Osteocyte (in vitro differentiated cells): ENCODE measurements around the gene GLTPD2. TPM values are rescaled to one million over a fixed set of nuclear protein-coding genes. Genes with fewer than 3 reads are reported as not detected.

Experiments used
- DNase-seq: peaks from one replicate; pipeline ENCODE4 v3.0.0; 2021; ENCODE audit warnings: mixed read lengths; ENCODE audit not compliant: unreplicated experiment; ENCODE audit errors: extremely low spot score
- H3K27ac Mint-ChIP-seq: one replicate; pipeline ENCODE4 v1.8.0; 2021; ENCODE audit warnings: mild to moderate bottlenecking, mixed read lengths; ENCODE audit not compliant: unreplicated experiment
- H3K27me3 Mint-ChIP-seq: one replicate; pipeline ENCODE4 v1.8.0; 2021; ENCODE audit warnings: mixed read lengths; ENCODE audit not compliant: unreplicated experiment
- H3K36me3 Mint-ChIP-seq: one replicate; pipeline ENCODE4 v1.8.0; 2021; ENCODE audit warnings: mixed read lengths; ENCODE audit not compliant: unreplicated experiment
- H3K4me1 Mint-ChIP-seq: one replicate; pipeline ENCODE4 v1.8.0; 2021; ENCODE audit warnings: mixed read lengths; ENCODE audit not compliant: unreplicated experiment
- H3K4me3 Mint-ChIP-seq: one replicate; pipeline ENCODE4 v1.8.0; 2021; ENCODE audit warnings: mild to moderate bottlenecking, moderate library complexity, mixed read lengths; ENCODE audit not compliant: unreplicated experiment
- H3K9me3 Mint-ChIP-seq: one replicate; pipeline ENCODE4 v1.8.0; 2021; ENCODE audit warnings: mixed read lengths; ENCODE audit not compliant: unreplicated experiment
- total RNA-seq: library from RNA; stranded (reverse); gene quantifications from 2 replicates; pipeline ENCODE4 v1.2.1, GENCODE V29; 2021
- TF ChIP-seq, protein P1 (sequence below): fragments of 200-600 bp; sonication (generic); IDR thresholded peaks from 2 replicates; pipeline ENCODE4 v1.5.0; 2021; ENCODE audit warnings: antibody characterized with exemption, mild to moderate bottlenecking, moderate library complexity

The GLTPD2 gene
- total RNA-seq, 1 donor from 2014 or later = not detected

DNA sequence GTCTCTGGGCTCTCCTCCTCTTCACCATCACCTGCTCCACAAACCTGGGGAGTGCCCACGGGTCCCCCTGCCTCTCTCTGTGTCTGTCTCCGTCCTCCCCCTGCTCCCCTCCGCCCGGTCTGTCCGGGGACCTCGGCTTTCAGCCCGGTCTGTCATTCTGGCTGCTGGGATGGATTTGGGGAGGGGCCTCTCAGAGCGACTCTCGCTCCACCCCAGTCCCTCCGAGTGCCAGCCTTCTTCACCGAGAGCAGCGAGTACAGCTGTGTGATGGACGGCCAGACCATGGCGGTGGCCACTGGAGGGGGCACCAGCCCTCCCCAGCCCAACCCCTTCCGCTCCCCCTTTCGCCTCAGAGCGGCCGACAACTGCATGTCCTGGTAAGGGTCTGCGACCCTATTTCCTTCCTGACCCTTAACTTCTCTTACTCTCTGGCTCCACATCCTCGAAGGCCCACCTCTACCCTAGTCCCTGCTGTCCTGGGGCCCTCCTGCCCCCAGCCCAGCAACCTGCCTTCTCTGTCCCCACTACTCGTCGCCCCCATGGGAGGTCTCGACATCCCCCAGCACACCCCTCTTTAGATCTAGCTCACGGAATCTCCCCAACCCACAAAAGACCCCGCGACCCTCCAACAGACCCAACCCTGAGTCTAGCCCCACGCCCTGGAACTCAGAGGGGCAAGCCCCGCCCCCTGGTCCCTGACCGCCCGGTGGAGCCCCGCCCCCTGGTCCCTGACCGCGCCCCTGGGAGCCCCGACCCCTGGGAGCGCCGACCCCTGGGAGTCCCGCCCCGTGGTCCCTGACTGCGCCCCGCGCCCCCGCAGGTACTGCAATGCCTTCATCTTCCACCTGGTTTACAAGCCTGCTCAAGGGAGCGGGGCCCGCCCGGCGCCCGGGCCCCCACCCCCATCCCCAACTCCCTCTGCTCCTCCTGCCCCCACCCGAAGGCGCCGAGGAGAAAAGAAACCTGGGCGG, 43.5 kb upstream of the GLTPD2 start:
- no peak overlapping the region for H3K27ac Mint-ChIP-seq

DNA sequence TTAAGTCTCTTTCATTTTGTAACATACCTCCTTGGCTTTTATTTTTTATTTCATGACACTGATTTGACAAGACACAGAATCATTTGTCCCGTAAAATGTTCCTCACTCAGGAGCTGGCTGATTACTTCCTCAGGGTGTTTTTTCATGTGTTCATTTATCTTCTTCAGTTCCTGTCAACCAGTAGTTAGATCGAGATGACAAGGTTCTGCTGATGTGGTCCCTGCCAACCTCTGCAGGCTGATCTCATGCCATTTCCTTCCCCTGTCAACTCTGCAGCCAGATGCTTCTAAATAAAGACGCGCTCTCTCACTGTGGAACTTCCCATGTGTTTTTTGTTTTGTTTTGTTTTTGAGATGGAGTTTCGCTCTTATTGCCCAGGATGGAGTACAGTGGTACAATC, 40.9 kb upstream of the GLTPD2 start:
- Mint-ChIP-seq H3K4me1 (peaks cover 5% of the 10 kb centered on the region), H3K9me3 (no peaks in the 10 kb centered on the region), H3K36me3 (no peaks in the 10 kb centered on the region), H3K27me3 (peaks cover 54% of the 10 kb centered on the region), H3K27ac (no peak overlapping the region), H3K4me3 (no peak overlapping the region)
- DNase-seq = no peak
- TF ChIP-seq, protein P1, sequence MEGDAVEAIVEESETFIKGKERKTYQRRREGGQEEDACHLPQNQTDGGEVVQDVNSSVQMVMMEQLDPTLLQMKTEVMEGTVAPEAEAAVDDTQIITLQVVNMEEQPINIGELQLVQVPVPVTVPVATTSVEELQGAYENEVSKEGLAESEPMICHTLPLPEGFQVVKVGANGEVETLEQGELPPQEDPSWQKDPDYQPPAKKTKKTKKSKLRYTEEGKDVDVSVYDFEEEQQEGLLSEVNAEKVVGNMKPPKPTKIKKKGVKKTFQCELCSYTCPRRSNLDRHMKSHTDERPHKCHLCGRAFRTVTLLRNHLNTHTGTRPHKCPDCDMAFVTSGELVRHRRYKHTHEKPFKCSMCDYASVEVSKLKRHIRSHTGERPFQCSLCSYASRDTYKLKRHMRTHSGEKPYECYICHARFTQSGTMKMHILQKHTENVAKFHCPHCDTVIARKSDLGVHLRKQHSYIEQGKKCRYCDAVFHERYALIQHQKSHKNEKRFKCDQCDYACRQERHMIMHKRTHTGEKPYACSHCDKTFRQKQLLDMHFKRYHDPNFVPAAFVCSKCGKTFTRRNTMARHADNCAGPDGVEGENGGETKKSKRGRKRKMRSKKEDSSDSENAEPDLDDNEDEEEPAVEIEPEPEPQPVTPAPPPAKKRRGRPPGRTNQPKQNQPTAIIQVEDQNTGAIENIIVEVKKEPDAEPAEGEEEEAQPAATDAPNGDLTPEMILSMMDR = no peak

More for the DNA sequence above, 43.5 kb upstream of the GLTPD2 start:
- H3K27me3 Mint-ChIP-seq = peaks cover 39% of the 10 kb centered on the region
- no peaks in the 10 kb centered on the region for H3K9me3 Mint-ChIP-seq
- TF ChIP-seq, protein P1 = no peak
- H3K4me1 Mint-ChIP-seq = peaks cover 7% of the 10 kb centered on the region
- H3K36me3 Mint-ChIP-seq = no peaks in the 10 kb centered on the region
- DNase-seq = no peak
- H3K4me3 Mint-ChIP-seq = peak overlapping the region; percentile 23

DNA sequence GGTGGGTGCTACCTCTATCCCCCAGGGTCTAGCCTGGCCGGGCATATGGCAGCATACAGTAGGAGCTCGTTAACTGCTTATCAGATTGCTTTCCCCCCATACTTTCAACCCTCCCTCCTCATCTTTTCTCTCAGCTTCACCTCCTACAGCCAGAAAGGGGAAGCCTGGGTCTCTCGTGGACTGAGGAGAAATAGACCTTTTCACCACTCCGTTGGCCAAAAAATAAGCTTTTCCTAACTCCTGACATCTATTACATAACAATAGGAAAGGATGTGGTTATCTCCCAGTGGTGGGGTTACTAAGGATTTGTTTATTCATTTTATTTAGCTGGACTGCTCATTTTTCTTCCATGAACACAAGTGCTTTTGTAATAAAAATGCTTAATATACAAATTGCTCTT, 40.1 kb upstream of the GLTPD2 start:
- H3K4me3 Mint-ChIP-seq = no peak overlapping the region
- no peak overlapping the region for H3K27ac Mint-ChIP-seq
- no peaks in the 10 kb centered on the region for H3K9me3 Mint-ChIP-seq
- H3K36me3 Mint-ChIP-seq = no peaks in the 10 kb centered on the region
- TF ChIP-seq, protein P1 = no peak
- peaks cover 5% of the 10 kb centered on the region for H3K4me1 Mint-ChIP-seq
- DNase-seq = no peak
- peaks cover 56% of the 10 kb centered on the region for H3K27me3 Mint-ChIP-seq

- TF ChIP-seq, protein P1 = no peak
- no peaks in the 10 kb centered on the region for H3K4me1 Mint-ChIP-seq
- H3K36me3 Mint-ChIP-seq = no peaks in the 10 kb centered on the region
- H3K27me3 Mint-ChIP-seq = peaks cover 61% of the 10 kb centered on the region
- H3K9me3 Mint-ChIP-seq = no peaks in the 10 kb centered on the region
- H3K4me3 Mint-ChIP-seq = no peak overlapping the region
- H3K27ac Mint-ChIP-seq = no peak overlapping the region
- DNase-seq = no peak
Measured at GRCh38 chr17:4750606-4751005, 38.2 kb upstream of the GLTPD2 start.

- Mint-ChIP-seq H3K4me1 (no peaks in the 10 kb centered on the region), H3K27me3 (peaks cover 55% of the 10 kb centered on the region), H3K4me3 (no peak overlapping the region), H3K27ac (no peak overlapping the region), H3K36me3 (no peaks in the 10 kb centered on the region), H3K9me3 (no peaks in the 10 kb centered on the region)
- TF ChIP-seq, protein P1 = no peak
- DNase-seq = no peak
Measured at GRCh38 chr17:4751932-4752331, 36.8 kb upstream of the GLTPD2 start.
